SK-N-SH treated with all-trans-retinoic acid at 6 μM for 48 hours (cell line): ENCODE measurements around the gene MCM7.
A peak's percentile ranks its signal among the peaks of the same experiment; 100 is the strongest.

ENCODE experiments used
- ATAC-seq: fragments of 200-7000 bp; cut with Tn5 transposase; 3 replicates; pipeline ENCODE4 v1.9.1; 2020; ENCODE audit warnings: mild to moderate bottlenecking, moderate library complexity
- ARNTL ChIP-seq: fragments of 450-650 bp; formaldehyde crosslinking; IDR thresholded peaks from 2 replicates; pipeline ENCODE4 v1.5.0; 2020; ENCODE audit warnings: low read depth, mild to moderate bottlenecking, moderate library complexity, borderline replicate concordance
- BACH2 ChIP-seq: fragments of 250-450 bp; sonication (Bioruptor Pico); IDR thresholded peaks from 2 replicates; pipeline ENCODE4 v1.9.0; 2021; ENCODE audit warnings: mild to moderate bottlenecking, borderline replicate concordance
- CREB5 ChIP-seq: fragments of 250-450 bp; sonication (Bioruptor Pico); IDR thresholded peaks from 2 replicates; pipeline ENCODE4 v1.5.1; 2020; ENCODE audit warnings: low read depth, mild to moderate bottlenecking, moderate library complexity
- CSDC2 ChIP-seq: fragments of 250-450 bp; sonication (Bioruptor Pico); IDR thresholded peaks from 2 replicates; pipeline ENCODE4 v1.5.0; 2020; ENCODE audit warnings: mild to moderate bottlenecking, moderate library complexity
- CSRNP3 ChIP-seq: fragments of 250-450 bp; sonication (Bioruptor Pico); IDR thresholded peaks from 2 replicates; pipeline ENCODE4 v1.5.1; 2021; ENCODE audit warnings: mild to moderate bottlenecking, moderate library complexity
- ESRRG ChIP-seq: fragments of 250-450 bp; sonication (Bioruptor Pico); IDR thresholded peaks from 2 replicates; pipeline ENCODE4 v1.6.1; 2021; ENCODE audit warnings: mild to moderate bottlenecking
- GLIS3 ChIP-seq: fragments of 250-450 bp; sonication (Bioruptor Pico); IDR thresholded peaks from 2 replicates; pipeline ENCODE4 v1.5.0; 2020; ENCODE audit warnings: mild to moderate bottlenecking, moderate library complexity
- ISL1 ChIP-seq: fragments of 250-450 bp; sonication (Bioruptor Pico); IDR thresholded peaks from 2 replicates; pipeline ENCODE4 v2.1.2; 2022; ENCODE audit warnings: mild to moderate bottlenecking, moderate library complexity
- OSR1 ChIP-seq: fragments of 250-450 bp; sonication (Bioruptor Pico); IDR thresholded peaks from 2 replicates; pipeline ENCODE4 v1.8.0; 2022; ENCODE audit warnings: moderate library complexity, mild to moderate bottlenecking, inconsistent platforms
- POU6F1 ChIP-seq: fragments of 250-450 bp; sonication (Bioruptor Pico); IDR thresholded peaks from 2 replicates; pipeline ENCODE4 v1.8.0; 2021; ENCODE audit warnings: low read depth, mild to moderate bottlenecking, moderate library complexity, borderline replicate concordance
- PPARA ChIP-seq: fragments of 250-450 bp; sonication (Bioruptor Pico); IDR thresholded peaks from 2 replicates; pipeline ENCODE4 v1.5.0; 2020; ENCODE audit warnings: mild to moderate bottlenecking, borderline replicate concordance
- RARB ChIP-seq: fragments of 250-450 bp; sonication (Bioruptor Pico); IDR thresholded peaks from 2 replicates; pipeline ENCODE4 v1.8.0; 2021; ENCODE audit warnings: mild to moderate bottlenecking, moderate library complexity
- SNAI2 ChIP-seq: fragments of 250-450 bp; sonication (Bioruptor Pico); IDR thresholded peaks from 2 replicates; pipeline ENCODE4 v1.5.0; 2020; ENCODE audit warnings: mild to moderate bottlenecking, moderate library complexity
- TCF4 ChIP-seq: fragments of 250-450 bp; sonication (Bioruptor Pico); IDR thresholded peaks from 2 replicates; pipeline ENCODE4 v1.8.0; 2021; ENCODE audit warnings: mild to moderate bottlenecking, moderate library complexity, borderline replicate concordance
- TOX ChIP-seq: fragments of 250-450 bp; sonication (Bioruptor Pico); IDR thresholded peaks from 2 replicates; pipeline ENCODE4 v1.8.0; 2021; ENCODE audit warnings: mild to moderate bottlenecking, moderate library complexity, borderline replicate concordance
- ZC3H10 ChIP-seq: fragments of 250-450 bp; sonication (Bioruptor Pico); IDR thresholded peaks from 2 replicates; pipeline ENCODE4 v1.5.1; 2021; ENCODE audit warnings: mild to moderate bottlenecking, moderate library complexity
- ZFP3 ChIP-seq: fragments of 250-450 bp; sonication (Bioruptor Pico); IDR thresholded peaks from 2 replicates; pipeline ENCODE4 v1.5.0; 2020; ENCODE audit warnings: mild to moderate bottlenecking, moderate library complexity
- ZFP30 ChIP-seq: fragments of 450-650 bp; formaldehyde crosslinking; IDR thresholded peaks from 2 replicates; pipeline ENCODE4 v1.5.0; 2022; ENCODE audit warnings: mild to moderate bottlenecking, moderate library complexity
- ZNF565 ChIP-seq: fragments of 450-650 bp; formaldehyde crosslinking; conservative IDR thresholded peaks from 2 replicates; pipeline ENCODE4 v1.5.0; 2020; ENCODE audit warnings: low read depth, mild to moderate bottlenecking, moderate library complexity
- ZNF70 ChIP-seq: fragments of 450-650 bp; formaldehyde crosslinking; IDR thresholded peaks from 2 replicates; pipeline ENCODE4 v1.5.0; 2020; ENCODE audit warnings: mild to moderate bottlenecking, moderate library complexity
- ZNF8 ChIP-seq: fragments of 450-650 bp; formaldehyde crosslinking; IDR thresholded peaks from 2 replicates; pipeline ENCODE4 v1.5.0; 2020; ENCODE audit warnings: mild to moderate bottlenecking, moderate library complexity
- TF ChIP-seq, protein P1 (sequence below): fragments of 250-450 bp; sonication (Bioruptor Pico); IDR thresholded peaks from 2 replicates; pipeline ENCODE4 v1.5.0; 2020; ENCODE audit warnings: mild to moderate bottlenecking, moderate library complexity
- TF ChIP-seq, protein P2 (sequence below): fragments of 250-450 bp; sonication (Bioruptor Pico); IDR thresholded peaks from 2 replicates; pipeline ENCODE4 v1.8.0; 2020; ENCODE audit warnings: mild to moderate bottlenecking, moderate library complexity, borderline replicate concordance

Gene MCM7

DNA sequence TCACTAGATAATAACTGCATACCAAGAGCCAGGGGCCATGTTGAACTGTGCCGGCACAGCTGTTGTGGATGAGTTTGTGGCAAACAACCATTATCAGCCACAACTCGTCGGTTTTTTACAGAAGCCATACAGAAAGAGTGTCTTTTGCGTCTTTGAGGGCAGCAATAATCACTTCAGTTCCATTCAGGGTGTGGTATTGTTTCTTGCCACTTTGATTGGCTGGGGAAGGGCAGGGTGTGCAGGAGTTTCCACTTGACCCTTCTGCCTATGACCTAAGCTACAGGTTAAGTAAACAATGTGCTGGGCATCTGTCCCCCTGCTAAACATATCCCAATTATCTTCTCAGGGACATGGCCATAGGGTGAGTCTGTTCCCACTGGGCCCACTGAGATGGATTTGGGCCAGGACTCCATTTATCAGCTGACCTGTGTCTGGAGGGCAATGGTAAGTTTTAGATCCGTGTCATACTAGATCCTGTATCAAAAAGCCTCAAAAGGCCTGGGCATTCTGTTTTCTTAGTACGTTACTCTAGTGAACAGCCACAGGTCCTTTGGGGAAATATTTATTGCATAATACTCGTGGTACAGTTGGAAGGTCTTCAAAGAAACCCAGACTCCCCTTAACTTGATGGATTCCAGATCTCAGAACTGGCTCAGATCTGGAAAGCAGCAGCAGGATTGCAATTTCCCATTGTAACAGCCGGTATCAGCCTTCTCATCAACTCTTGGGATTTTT, 35.6 kb downstream of the MCM7 start:
- ATAC-seq: peak; percentile 65
- no peak for TF ChIP-seq ARNTL (CRISPR knock-in tag)
- TF ChIP-seq OSR1: no peak
- peak; percentile 66; the same call in 1 of the 2 replicates for TF ChIP-seq ZFP3 (CRISPR knock-in tag)
- TF ChIP-seq ZC3H10: no peak
- TF ChIP-seq BACH2 (CRISPR knock-in tag): no peak
- TF ChIP-seq POU6F1: peak; percentile 76; the same call in 1 of the 2 replicates
- no peak for TF ChIP-seq CSDC2 (CRISPR knock-in tag)
- TF ChIP-seq RARB: peak; percentile 47; the same call in 1 of the 2 replicates
- 0 out of 2 replicates have a peak, but pooled peaks have one; percentile 14 for TF ChIP-seq ZNF70 (CRISPR knock-in tag)
- TF ChIP-seq ISL1 (CRISPR knock-in tag): peak; percentile 87
- peak; percentile 91 for TF ChIP-seq SNAI2
- TF ChIP-seq, protein P1, sequence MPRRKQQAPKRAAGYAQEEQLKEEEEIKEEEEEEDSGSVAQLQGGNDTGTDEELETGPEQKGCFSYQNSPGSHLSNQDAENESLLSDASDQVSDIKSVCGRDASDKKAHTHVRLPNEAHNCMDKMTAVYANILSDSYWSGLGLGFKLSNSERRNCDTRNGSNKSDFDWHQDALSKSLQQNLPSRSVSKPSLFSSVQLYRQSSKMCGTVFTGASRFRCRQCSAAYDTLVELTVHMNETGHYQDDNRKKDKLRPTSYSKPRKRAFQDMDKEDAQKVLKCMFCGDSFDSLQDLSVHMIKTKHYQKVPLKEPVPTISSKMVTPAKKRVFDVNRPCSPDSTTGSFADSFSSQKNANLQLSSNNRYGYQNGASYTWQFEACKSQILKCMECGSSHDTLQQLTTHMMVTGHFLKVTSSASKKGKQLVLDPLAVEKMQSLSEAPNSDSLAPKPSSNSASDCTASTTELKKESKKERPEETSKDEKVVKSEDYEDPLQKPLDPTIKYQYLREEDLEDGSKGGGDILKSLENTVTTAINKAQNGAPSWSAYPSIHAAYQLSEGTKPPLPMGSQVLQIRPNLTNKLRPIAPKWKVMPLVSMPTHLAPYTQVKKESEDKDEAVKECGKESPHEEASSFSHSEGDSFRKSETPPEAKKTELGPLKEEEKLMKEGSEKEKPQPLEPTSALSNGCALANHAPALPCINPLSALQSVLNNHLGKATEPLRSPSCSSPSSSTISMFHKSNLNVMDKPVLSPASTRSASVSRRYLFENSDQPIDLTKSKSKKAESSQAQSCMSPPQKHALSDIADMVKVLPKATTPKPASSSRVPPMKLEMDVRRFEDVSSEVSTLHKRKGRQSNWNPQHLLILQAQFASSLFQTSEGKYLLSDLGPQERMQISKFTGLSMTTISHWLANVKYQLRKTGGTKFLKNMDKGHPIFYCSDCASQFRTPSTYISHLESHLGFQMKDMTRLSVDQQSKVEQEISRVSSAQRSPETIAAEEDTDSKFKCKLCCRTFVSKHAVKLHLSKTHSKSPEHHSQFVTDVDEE (CRISPR knock-in tag): peak; percentile 95
- TF ChIP-seq PPARA (CRISPR knock-in tag): peak; percentile 24; the same call in 1 of the 2 replicates
- peak; percentile 73 for TF ChIP-seq CREB5
- no peak; the same call in 1 of the 2 replicates for TF ChIP-seq CSRNP3
- no peak for TF ChIP-seq ZFP30 (CRISPR knock-in tag)
- TF ChIP-seq ESRRG (CRISPR knock-in tag): no peak
- TF ChIP-seq, protein P2, sequence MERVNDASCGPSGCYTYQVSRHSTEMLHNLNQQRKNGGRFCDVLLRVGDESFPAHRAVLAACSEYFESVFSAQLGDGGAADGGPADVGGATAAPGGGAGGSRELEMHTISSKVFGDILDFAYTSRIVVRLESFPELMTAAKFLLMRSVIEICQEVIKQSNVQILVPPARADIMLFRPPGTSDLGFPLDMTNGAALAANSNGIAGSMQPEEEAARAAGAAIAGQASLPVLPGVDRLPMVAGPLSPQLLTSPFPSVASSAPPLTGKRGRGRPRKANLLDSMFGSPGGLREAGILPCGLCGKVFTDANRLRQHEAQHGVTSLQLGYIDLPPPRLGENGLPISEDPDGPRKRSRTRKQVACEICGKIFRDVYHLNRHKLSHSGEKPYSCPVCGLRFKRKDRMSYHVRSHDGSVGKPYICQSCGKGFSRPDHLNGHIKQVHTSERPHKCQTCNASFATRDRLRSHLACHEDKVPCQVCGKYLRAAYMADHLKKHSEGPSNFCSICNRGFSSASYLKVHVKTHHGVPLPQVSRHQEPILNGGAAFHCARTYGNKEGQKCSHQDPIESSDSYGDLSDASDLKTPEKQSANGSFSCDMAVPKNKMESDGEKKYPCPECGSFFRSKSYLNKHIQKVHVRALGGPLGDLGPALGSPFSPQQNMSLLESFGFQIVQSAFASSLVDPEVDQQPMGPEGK (CRISPR knock-in tag): no peak; the same call in 1 of the 2 replicates
- no peak for TF ChIP-seq TOX (CRISPR knock-in tag)
- peak; percentile 99 for TF ChIP-seq TCF4 (CRISPR knock-in tag)
- no peak for TF ChIP-seq ZNF8
- peak; percentile 7; the same call in 1 of the 2 replicates for TF ChIP-seq GLIS3
- no peak for TF ChIP-seq ZNF565

- ATAC-seq: no peak
- TF ChIP-seq GLIS3 (no peak), ZNF565 (no peak), ZFP30 (CRISPR knock-in tag) (no peak), TCF4 (CRISPR knock-in tag) (no peak), TOX (CRISPR knock-in tag) (no peak), POU6F1 (no peak), CREB5 (no peak), ZFP3 (CRISPR knock-in tag) (no peak), CSRNP3 (no peak), BACH2 (CRISPR knock-in tag) (no peak)
- TF ChIP-seq, protein P2 (CRISPR knock-in tag): no peak
Measured at GRCh38 chr7:100064162-100064561, 37.0 kb downstream of the MCM7 start.
